ENCODE data around the gene LRRK1.

The LRRK1 gene

DNA sequence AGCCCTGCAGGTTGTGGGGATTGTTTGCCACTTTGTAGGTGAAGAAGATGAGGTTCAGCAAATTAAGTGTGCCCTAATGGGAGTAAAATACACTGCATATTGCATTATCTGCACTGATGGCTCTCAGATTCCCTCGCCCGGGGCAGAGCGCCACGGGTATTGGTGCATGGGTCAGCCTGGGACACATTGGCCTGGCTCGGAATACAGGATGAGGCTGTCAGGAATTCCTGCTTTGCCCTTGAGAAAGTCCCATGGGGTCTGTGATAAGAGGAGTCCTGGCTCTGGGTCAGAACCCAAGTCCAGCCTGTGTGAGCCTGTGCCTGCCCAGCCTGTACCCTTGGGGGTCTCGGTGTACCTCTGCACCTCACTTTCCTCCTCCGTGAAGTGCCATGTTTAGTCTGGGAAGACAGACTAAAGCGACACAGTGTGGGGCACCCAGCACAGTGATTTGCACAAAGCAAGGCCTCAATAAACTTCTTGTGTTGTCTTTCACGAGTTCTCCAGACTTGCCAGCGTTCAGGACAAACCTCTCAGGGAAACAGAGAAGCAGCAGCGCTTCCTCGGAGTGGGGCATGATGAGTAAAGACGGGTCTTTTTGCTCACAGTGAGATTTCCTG, 107.6 kb downstream of the LRRK1 start:
- DNase-seq = no peak

DNA sequence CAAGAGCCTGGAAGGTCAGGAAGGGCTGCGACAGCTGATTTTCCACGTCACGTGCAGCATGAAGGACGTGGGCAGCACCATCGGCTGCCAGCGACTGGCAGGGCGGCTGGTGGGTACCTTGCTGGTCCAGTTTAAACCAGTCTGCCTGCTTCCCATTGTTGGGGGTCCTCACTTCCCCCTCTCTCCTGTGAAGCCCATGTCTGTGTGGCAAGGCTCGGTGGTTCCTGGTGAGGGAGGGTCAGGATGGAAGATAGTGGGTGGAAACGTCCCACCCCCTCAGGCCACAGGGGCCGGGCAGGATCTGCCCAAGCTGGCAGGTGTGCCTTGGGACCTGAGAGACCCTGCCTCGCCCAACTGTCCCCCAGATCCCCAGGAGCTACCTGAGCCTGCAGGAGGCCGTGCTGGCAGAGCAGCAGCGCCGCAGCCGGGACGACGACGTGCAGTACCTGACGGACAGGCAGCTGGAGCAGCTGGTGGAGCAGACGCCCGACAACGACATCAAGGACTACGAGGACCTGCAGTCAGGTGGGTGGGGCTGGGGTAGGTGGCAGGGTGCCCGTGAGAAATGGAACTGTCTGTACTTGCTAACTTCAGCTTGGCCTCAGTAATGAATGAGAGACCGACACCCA, 108.2 kb downstream of the LRRK1 start:
- no peak for DNase-seq

DNA sequence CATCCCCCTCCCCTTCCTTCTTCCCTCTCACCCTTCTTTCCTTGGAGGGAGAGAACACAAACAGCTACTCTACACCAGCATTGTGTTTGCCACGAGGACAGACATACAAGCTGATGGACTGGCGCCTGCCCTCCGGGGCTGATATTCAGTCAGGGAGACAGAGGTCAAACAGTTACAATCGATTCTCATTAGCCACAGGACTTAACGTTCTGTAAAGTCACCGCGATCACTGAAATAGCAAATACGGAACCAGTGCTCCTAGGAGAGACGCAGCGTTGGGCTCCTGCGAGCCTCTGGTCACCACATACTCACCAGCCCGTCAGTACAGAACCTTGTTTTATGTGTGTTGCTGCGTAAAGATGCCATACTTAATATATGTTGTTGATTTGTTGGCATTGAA, 108.8 kb downstream of the LRRK1 start:
- DNase-seq = no peak

DNA sequence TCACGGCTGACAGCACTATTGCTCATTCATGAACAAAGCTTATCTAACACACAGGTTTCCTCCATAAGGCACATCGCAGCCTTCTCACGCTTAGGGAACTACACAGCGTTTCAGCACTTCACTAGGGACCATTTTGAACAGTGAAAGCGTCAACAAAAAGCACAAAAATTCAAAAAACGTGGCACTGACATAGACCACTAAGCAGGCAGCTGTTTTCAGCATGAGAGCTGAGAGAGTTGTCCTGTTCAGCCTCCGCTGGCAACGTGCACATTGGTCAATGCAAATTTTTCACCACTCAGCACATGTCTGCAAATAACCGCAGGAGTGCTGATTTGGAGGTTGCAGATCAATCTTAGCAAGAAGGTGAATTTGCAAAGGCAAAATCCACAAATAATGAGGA, 109.2 kb downstream of the LRRK1 start:
- peak; percentile 67 for DNase-seq

DNA sequence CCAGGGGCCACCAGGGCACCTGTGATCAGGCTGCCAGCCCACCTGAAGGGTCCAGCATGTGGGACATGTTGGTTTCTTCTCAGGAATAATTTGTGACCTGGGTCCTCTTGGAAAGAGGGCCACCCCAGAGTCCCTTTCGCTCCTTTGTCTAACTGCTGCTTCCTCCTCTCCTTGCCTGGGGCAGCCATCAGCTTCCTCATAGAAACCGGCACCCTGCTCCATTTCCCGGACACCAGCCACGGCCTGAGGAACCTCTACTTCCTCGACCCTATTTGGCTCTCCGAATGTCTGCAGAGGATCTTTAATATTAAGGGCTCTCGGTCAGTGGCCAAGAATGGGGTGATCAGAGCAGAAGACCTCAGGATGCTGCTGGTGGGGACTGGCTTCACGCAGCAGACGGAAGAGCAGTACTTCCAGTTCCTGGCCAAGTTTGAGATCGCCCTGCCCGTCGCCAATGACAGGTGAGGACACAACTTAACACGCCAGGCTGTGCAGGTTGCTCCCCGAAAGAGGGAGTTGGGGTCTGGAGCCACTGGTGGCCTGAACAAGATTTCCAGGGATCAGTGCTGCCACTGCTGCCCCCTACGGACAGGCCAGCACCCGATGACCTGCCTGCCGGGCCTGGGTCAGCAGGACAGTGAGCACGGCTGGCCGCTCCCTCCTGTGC, 109.7 kb downstream of the LRRK1 start:
- no peak for DNase-seq

DNA sequence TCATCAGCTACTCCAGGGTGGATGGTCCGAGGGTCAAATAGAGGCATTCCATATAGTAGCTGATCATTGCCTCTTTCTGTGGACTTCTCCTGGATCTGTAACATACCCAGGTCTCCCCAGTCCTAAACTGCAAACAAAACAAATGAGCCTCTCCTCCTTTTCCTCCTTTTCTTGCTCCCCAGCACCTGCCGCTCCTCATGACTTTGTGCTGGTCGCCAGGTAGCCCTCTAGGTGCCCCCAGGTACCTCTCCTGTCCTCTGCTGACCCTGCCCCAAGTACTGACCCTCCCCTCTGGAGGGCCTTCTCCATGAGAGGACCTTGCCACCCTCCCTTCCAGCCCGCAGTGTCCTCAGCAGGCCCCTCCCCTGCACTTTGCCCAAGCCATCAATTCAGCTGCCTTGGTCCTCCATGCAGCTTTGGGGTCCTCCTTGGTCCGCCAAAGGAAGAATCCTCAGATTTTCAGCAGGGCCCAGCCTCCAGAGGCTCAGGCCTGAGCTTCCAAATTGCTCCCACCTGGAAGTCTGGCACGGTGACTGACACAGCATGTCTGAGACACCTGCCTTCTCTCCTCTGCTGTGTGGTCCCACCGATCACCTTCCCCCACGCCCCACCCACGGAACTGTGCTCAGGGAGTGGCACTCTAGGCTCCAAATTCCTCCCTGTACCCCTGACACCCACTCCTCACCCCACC, 111.0 kb downstream of the LRRK1 start:
- no peak for DNase-seq

DNA sequence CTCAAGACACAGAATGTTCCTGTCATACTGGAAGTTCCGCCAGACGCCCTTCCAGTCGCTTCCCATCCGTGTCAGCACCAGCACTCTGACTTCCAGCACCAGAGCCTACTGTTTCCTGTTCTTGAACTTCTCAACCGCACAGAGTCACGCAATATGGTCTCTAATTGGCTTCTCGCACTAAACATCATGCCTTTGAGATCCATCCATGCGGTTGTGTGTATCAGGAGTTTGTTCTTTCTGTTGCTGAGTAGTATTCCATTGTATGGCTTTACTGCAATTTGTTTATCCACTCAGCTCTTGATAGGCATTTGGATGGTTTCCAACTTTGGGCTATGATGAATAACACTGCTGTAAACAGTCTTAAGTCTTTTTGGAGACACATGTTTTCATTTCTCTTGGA, 112.1 kb downstream of the LRRK1 start:
- no peak for DNase-seq

DNA sequence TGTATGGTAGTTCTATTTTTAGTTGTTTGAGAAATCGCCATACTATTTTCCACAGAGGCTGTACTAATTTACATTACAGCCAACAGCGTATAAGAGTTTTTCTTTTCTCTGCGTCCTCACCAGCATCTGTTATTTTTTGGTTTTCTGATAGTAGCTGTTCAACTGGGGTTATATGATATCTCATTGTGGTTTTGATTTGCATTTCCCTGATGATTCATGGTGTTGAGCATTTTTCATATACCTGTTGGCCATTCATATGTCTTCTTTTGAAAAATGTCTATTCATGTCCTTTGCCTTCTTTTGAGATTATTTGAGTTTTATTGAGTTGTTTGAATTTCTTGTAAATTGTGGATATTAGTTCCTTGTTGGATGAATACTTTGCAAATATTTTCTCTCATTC, 114.6 kb downstream of the LRRK1 start:
- DNase-seq = peak; percentile 71

DNA sequence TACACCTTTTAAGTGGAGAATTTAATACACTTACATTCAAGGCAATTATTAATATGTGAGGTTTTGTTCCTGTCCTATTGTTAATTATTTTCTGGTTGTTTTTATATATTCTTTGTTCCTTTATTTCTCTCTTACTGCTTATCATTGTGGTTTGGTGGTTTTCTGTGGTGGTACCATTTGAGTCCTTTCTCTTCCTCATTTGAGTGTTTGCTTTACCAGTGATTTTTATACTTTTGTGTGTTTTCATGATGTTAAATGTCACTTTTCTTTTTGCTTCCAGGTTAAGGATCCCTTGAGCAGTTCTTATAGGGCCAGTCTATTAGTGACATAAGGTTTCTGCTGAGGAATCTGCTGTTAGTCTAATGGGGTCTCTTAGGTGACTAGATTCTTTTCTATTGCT, 116.5 kb downstream of the LRRK1 start:
- DNase-seq = no peak

DNA sequence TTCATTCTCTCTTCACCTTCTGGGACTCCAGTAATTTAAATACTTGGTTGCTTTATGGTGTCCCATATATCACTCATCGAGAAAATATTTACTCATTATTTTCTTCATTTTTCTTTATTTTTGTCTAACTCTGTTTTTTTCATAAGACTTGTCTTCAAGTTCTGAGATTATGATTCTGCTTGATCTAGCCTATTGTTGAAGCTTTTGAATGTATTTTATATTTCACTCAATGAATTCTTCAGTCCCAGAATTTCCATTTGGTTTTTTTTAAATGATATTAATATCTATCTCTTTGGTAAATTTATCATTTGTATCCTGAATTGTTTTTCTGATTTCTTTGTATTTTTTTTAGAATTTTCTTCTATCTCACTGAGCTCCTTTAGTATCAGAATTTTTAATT, 117.0 kb downstream of the LRRK1 start:
- no peak for DNase-seq

DNA sequence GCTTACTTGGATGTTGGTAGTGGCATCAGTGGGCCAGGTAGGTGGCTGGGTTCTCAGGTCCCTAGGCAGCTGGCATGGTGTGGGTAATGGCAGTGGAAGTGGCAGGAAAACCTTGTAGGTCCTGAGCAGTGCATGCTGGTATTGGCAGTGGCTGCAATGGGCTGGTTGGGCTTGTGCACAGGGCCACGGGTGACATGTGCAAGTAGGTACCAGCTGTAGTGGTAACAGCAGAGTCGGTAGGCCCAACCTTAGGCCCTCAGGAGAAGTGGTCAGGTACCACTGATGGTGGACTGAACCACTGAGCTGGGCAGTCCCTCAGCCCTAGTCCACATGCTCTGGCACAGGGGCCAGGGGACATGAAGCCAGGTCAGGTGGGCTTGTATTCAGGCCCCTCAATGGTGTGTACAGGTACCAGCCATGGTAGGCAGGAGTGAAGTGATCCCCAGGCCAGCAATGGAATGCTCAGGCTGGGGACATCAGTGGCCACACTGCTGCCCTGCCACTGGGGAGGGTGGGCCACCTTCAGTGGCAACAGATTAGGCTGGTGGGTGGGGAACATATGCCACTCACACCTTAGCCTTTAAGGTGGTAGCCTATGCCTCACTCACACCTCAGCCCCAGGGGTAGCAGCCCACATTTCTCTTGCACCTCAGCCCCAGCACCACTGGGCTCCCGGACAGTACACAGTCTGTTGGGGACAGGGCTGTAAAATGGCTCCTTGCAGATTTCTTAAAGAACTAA, 118.1 kb downstream of the LRRK1 start:
- no peak for DNase-seq

DNA sequence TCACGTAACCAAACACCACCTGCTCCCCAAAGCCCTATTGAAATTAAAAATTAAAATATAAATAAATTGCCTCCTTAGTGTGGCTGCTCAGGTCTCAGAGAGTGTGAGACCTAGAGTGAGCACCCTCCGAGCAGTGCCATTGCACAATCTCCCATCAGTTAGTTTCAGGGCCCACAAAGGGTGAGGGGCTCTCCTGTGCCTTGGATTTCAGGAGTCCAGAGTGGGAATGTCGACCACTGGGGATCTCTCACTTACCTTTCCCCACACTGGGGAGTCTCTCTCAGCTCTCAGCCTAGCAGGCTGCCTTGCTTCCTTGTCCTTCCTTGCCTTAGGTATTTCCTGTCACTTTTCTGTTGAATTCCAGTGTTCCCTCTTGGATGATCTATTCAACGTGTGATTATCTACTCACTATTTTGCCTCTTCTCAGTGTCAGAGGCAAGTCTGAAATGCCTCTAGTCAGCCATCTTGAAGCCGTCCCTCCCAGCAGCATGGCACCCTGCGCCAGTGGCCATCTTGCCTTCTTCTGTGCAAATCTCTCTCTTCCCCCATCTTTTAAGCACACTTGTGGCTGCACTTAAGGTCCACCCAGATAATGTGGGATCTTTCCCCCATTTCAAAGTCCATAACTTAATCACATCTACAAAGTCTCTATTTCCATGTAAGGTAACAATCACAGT, 119.3 kb downstream of the LRRK1 start:
- DNase-seq = no peak

DNA sequence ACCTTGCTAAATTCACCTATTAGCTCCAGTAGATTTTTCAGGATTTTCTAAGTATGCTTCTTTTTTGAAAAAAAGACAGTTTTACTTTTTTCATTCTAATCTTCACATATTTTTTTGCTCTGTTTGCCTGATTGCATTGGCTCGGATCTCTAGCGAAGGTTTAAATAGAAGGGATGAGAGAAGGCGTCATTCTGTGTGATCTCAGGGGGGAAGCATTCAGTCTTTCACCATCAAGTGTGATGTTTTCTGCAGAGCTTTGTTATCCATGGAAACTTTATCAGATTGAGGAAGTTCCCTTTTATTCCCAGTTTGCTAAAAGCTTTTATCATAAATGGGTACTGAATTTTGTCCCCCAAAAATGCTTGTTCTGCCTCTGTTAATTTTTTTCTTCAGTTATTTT, 120.3 kb downstream of the LRRK1 start:
- no peak for DNase-seq

DNA sequence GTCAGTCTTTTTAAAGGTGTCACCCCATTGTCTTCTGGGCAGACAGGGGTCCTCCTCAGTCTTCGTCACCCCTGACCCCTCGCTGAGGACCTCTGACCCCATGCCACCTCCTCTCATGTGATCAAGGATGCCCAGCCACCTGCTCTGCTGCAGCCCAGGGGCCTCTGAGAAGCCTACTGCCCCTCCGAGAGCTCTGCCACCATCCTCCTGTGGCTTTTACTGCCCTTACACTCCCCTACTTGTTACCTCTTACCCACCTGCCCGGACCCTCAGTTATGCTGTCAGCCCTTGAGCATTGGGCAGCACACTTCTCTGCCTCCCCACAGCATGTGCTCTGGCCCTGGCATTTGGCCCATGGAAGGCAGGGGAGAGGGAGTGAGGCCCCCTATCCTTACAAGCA, 123.2 kb downstream of the LRRK1 start:
- DNase-seq = no peak

DNA sequence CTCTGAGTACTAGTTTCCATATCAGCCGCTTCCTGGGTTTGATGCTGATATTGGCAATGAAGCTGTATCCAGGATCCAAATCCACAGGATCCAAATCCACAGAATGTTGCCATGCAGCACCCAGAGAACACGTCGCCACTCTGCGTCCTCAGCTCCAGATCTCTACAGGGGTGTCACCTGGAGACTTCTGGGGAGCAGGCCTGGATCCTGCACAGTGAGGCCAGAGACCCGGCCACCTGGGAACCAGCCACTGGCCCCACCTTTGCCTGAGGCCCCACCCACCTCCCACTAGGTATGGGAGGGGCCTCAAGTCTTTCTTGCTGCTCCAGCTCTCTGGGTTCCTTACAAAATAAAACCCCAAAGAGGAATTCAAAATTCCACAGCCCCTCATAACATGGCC, 123.9 kb downstream of the LRRK1 start:
- no peak for DNase-seq

DNA sequence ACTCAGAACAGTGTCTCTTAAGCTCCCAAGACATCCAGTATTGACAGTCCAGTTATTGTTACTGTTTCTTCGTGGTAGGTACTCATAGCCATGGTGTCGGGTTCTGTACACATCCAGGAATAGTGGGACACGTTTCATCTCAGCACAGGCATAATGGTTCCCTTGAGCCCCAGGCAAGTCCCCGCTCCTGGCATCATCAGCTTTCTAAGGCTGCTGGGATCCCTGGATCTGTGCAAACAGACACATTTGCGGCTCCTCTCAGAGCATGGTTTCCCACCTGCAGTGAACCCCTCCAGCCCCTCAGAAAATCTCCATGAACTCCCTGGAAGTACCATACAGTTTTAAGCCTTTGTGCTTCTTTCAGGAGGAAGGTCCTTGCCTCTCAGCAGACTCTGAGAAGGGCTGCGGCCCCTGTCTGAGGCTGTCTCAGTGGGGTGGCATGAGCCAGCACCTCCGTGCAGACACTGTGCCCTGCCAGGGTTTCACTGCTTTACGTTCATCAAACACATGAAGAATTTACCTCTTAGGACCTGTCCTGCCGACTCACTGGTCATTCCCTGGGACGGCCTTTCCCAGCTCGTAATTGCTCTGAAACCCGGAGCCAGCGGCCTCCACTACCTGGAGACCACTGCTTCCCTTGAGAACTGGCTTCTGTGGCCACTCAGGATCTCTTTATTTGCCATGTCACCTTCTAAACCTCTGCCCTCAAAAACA, 124.9 kb downstream of the LRRK1 start:
- no peak for DNase-seq

DNA sequence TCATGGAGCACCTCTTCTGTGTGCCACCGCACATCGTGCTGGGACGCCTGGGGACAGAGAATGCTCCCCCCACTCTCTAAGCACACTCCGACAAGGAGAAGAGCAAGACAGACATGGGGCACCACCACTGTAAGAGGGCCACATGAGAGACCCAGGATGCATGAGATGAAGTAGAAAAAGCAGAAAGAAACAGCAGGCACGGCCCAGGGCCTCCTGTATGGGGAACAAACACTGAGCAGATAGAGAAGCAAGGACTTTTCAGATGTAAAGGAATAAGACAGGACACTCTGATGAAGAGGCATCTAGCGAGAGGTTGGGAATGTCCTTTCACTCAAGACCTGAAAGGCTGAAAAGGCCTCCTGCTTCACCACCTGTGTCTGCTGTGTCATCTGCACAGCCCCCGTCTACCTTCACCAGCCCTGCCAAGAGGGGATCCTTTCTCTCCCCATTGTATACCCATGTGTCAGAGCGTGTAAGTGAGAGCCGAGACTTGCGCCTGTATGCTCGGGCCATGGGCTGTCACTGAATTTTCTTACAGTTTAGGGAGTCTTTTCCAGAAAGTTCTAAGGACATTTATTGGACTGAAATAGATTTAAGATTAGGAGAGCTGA, 125.6 kb downstream of the LRRK1 start:
- no peak for DNase-seq

DNA sequence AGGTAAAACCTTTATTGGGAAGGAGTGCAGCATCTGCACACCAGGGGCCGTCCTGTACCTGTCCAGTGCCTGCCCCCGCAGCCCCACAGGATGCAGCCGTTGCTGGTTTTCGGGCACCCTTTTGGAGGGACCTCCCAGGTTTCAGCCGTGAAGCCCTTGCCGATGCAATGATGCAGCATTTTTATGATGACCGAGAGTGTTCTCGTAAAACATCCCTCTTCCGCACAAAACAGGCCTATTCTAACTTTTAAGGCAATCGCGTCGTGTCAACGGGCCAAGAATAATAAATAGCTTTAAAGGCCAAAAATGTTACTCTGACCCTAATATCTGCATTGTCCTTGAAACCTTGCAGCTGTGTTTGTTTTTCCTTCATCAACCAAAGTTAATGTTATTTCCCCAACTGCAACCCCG, 126.1 kb downstream of the LRRK1 start:
- no peak for DNase-seq

DNA sequence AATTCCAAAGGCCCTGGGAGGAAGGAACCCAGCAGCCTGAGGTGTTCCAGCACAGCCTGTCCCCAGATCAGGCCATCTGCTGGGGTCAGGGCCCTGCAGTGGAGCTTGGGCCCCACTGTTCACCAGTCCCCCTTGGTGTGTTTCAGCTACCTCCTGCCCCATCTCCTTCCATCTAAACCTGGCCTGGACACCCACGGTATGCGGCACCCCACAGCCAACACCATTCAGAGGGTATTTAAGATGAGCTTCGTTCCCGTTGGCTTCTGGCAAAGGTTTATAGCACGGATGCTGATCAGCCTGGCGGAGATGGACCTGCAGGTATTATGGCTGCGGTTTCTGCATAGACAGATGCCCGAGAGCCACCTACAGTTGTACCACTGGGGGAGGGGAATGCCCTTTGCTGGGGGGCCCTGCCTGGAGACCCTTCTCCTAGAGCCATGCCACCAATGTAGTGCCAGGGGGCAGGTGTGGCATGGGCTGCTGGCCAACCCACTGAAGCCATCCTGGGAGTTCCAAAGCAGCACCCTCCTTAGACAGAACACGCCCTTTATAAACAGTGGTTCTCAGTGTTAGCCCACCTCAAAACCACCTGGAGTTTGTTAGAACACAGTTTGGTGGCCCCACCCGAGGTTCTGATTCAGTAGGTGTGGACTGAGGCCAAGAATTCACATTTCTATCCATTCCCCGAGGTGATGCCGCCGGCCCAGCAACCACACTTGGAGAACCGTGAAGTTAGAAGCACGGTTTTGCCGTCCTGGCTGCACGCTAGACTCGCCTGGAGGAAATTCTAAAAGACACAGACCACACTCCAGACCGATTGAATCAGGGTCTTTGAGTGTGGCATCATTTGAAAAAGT, 126.9 kb downstream of the LRRK1 start:
- DNase-seq = no peak

DNA sequence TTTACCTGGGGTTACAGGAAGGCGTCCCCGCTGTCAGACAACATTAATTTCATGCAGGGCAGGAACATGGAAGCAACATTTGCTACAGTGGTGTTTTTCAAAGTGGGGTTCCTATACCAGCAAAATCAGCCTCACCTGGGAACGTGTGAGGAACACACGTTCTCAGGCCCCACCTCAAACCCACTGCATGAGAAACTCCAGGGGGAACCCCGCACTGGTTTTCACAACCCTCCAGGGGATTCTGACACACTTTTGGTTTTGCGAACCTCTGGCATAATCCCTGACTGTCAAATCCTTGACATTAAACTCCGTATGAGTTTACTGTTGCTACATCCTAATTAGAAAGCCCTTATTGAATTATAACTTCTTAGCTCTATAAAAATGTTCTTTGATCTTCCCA, 127.7 kb downstream of the LRRK1 start:
- DNase-seq = no peak
